ENCODE data around the gene DIRAS3. TPM values are rescaled to one million over a fixed set of nuclear protein-coding genes. Genes with fewer than 3 reads are reported as not detected.

The DIRAS3 gene
- polyA plus RNA-seq, 1 donor from 2014 or later, result 8.0 TPM

- Histone ChIP-seq H3K27ac (ENCODE audit: low read length) (no peak overlapping the region), H3K27me3 (ENCODE audit: insufficient read depth, low read depth, low read length) (no peaks in the 10 kb centered on the region), H3K9ac (ENCODE audit: low read length) (no peak overlapping the region), H3K4me2 (ENCODE audit: low read length) (no peak overlapping the region), H3K79me2 (replicated peaks; ENCODE audit: insufficient read depth, low read length) (no peaks in the 10 kb centered on the region), H3F3A (ENCODE audit: insufficient read depth, low read length, poor library complexity, severe bottlenecking) (no peaks in the 10 kb centered on the region), H3K4me3 (ENCODE audit: low read length) (no peak overlapping the region), H2AFZ (ENCODE audit: low read depth, low read length) (no peak overlapping the region), H4K20me1 (ENCODE audit: insufficient read depth) (no peaks in the 10 kb centered on the region), H3K9me2 (ENCODE audit: insufficient read depth, low read length) (no peaks in the 10 kb centered on the region), H3K36me3 (ENCODE audit: insufficient read depth, low read length) (no peaks in the 10 kb centered on the region), H3K9me3 (ENCODE audit: low read length) (no peaks in the 10 kb centered on the region)
- TF ChIP-seq RAD21 (conservative IDR thresholded peaks at IDR 0.05) (no peak), SMC3 (conservative IDR thresholded peaks at IDR 0.05; ENCODE audit: poor library complexity) (no peak), MXI1 (conservative IDR thresholded peaks at IDR 0.05; ENCODE audit: poor library complexity, severe bottlenecking) (no peak), CTCF (IDR thresholded peaks at IDR 0.05; ENCODE audit: poor library complexity, severe bottlenecking) (no peak), POLR2AphosphoS5 (IDR thresholded peaks at IDR 0.05) (no peak), EP300 (conservative IDR thresholded peaks at IDR 0.05; ENCODE audit: poor library complexity, severe bottlenecking) (no peak), EZH2 (IDR thresholded peaks at IDR 0.05; ENCODE audit: borderline replicate concordance, insufficient read depth, low read length, poor library complexity, severe bottlenecking) (no peak), TAF1 (IDR thresholded peaks at IDR 0.05; ENCODE audit: low read depth) (no peak), REST (IDR thresholded peaks at IDR 0.05; ENCODE audit: borderline replicate concordance) (no peak)
Observed at GRCh38 chr1:68013351-68013750, 37.1 kb downstream of the DIRAS3 start.

DNA sequence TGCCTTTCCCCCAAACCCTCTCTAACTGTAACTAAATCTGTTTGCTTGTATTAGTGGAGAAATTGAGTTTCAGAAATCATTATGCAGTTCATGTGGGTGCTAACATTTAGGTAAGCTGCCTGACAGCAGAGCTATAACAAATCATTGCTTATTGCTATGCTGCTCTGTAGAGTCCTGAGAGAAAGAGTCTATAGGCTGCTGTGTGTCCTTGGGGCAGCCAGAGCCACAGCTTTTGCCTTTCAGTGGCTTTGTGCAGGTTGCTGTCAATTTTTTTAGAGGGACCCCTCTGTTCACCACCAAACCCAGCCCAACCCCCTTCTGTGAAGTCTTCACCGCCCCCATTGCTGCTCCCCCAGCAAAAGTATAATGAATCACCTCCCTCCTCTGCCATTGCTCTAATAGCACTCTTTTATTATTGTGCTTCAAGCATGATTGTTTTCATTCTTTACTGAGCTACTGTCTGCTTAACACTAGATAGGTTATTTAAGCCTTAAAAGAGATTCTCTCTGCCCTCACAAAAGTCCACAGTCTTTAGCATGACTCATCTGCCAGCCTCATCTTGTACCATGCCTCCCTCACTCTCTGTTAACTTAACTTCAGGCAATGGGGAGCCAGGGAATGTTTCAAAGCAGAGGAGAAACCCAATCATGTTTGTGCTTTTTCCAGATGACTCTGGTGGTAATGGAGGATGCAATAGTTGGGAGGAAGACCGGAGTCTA, 38.6 kb downstream of the DIRAS3 start:
- H3K36me3 ChIP-seq (ENCODE audit: insufficient read depth, low read length), result no peaks in the 10 kb centered on the region
- no peaks in the 10 kb centered on the region for H3F3A ChIP-seq (ENCODE audit: insufficient read depth, low read length, poor library complexity, severe bottlenecking)
- H2AFZ ChIP-seq (ENCODE audit: low read depth, low read length), result no peak overlapping the region
- TF ChIP-seq RAD21 (conservative IDR thresholded peaks at IDR 0.05) (no peak), MXI1 (conservative IDR thresholded peaks at IDR 0.05; ENCODE audit: poor library complexity, severe bottlenecking) (no peak)
- H4K20me1 ChIP-seq (ENCODE audit: insufficient read depth), result no peaks in the 10 kb centered on the region
- H3K9ac ChIP-seq (ENCODE audit: low read length), result no peak overlapping the region
- H3K4me2 ChIP-seq (ENCODE audit: low read length), result no peak overlapping the region
- no peaks in the 10 kb centered on the region for H3K9me2 ChIP-seq (ENCODE audit: insufficient read depth, low read length)
- H3K27me3 ChIP-seq (ENCODE audit: insufficient read depth, low read depth, low read length), result no peaks in the 10 kb centered on the region
- no peak overlapping the region for H3K4me3 ChIP-seq (ENCODE audit: low read length)
- H3K27ac ChIP-seq (ENCODE audit: low read length), result no peak overlapping the region
- no peaks in the 10 kb centered on the region for H3K9me3 ChIP-seq (ENCODE audit: low read length)
- no peaks in the 10 kb centered on the region for H3K79me2 ChIP-seq (replicated peaks; ENCODE audit: insufficient read depth, low read length)
